Fibroblast of skin of abdomen (primary cell): Measurements from ENCODE around the gene MRPL14.

Experiments
- DNase-seq: peaks from one replicate; pipeline ENCODE4 v3.0.0-alpha.2; 2013

MRPL14 gene

GRCh38 chr6:44078827-44079671 lies 48.2 kb downstream of the MRPL14 start:
- peak; percentile 71 for DNase-seq

- DNase-seq, result no peak
Measured at GRCh38 chr6:44078219-44078826, 48.9 kb downstream of the MRPL14 start.

GRCh38 chr6:44077214-44077946 lies 49.9 kb downstream of the MRPL14 start:
- DNase-seq, result no peak

- no peak for DNase-seq
Measured at GRCh38 chr6:44076356-44077213, 50.7 kb downstream of the MRPL14 start.

GRCh38 chr6:44075647-44076355 lies 51.5 kb downstream of the MRPL14 start:
- DNase-seq, result no peak

GRCh38 chr6:44074813-44075646 lies 52.2 kb downstream of the MRPL14 start:
- no peak for DNase-seq

- DNase-seq, result peak; percentile 86
Measured at GRCh38 chr6:44074439-44074812, 52.8 kb downstream of the MRPL14 start.

GRCh38 chr6:44073612-44074438 lies 53.4 kb downstream of the MRPL14 start:
- no peak for DNase-seq

GRCh38 chr6:44072959-44073611 lies 54.2 kb downstream of the MRPL14 start:
- peak; percentile 93 for DNase-seq

- no peak for DNase-seq
Measured at GRCh38 chr6:44072452-44072958, 54.7 kb downstream of the MRPL14 start.

GRCh38 chr6:44071670-44072451 lies 55.4 kb downstream of the MRPL14 start:
- DNase-seq, result peak; percentile 99

GRCh38 chr6:44068607-44069296 lies 58.5 kb downstream of the MRPL14 start:
- no peak for DNase-seq

GRCh38 chr6:44067173-44068139 lies 59.8 kb downstream of the MRPL14 start:
- DNase-seq, result no peak

GRCh38 chr6:44066394-44067172 lies 60.7 kb downstream of the MRPL14 start:
- no peak for DNase-seq

- DNase-seq, result no peak
Measured at GRCh38 chr6:44065443-44066140, 61.7 kb downstream of the MRPL14 start.
